A673 (cell line): Measurements from ENCODE around the gene GRIN3A. TPM values are rescaled to one million over a fixed set of nuclear protein-coding genes. Genes with fewer than 3 reads are reported as not detected.

Experiments
- BruUV-seq: library from RNA; stranded (reverse); fragments of 400-500 nt; replicated peaks from 2 replicates; lab custom pipeline; 2021; lab: Mats Ljungman, UMichigan
- CTCF ChIA-PET: fragments of 300-600 bp; sonication (Branson Sonifier 250); formaldehyde crosslinking; loops from one replicate; lab custom pipeline; 2022; ENCODE audit warnings: antibody characterized with exemption; lab: Charles Lee
- POLR2A ChIA-PET: fragments of 300-600 bp; sonication (Branson Sonifier 250); formaldehyde crosslinking; loops from one replicate; lab custom pipeline; 2022; ENCODE audit warnings: antibody characterized with exemption; ENCODE audit not compliant: low non-redundant PET; lab: Charles Lee
- DNase-seq: peaks from one replicate; pipeline ENCODE4 v3.0.0-alpha.2; 2015; ENCODE audit warnings: low spot score
- H3K27ac ChIP-seq: fragments of 200-600 bp; sonication (generic); 2 replicates; pipeline ENCODE4 v1.5.1; 2016; ENCODE audit warnings: mixed run types, low read depth, mild to moderate bottlenecking, mixed read lengths, antibody characterized with exemption, low read length; ENCODE audit not compliant: poor library complexity, severe bottlenecking
- H3K27me3 ChIP-seq: fragments of 200-600 bp; sonication (generic); replicated peaks from 2 replicates; pipeline ENCODE4 v1.6.1; 2017; ENCODE audit warnings: mixed run types, low read depth, mild to moderate bottlenecking, mixed read lengths, antibody characterized with exemption, low read length; ENCODE audit not compliant: insufficient read depth, poor library complexity
- H3K36me3 ChIP-seq: fragments of 200-600 bp; sonication (generic); 2 replicates; pipeline ENCODE4 v1.6.1; 2016; ENCODE audit warnings: mixed run types, mild to moderate bottlenecking, mixed read lengths, antibody characterized with exemption, low read length; ENCODE audit not compliant: insufficient read depth, poor library complexity, severe bottlenecking
- H3K4me1 ChIP-seq: fragments of 200-600 bp; sonication (generic); 2 replicates; pipeline ENCODE4 v1.6.1; 2017; ENCODE audit warnings: mixed run types, mild to moderate bottlenecking, mixed read lengths, antibody characterized with exemption, low read length; ENCODE audit not compliant: insufficient read depth, poor library complexity, severe bottlenecking
- H3K4me3 ChIP-seq: fragments of 200-600 bp; sonication (generic); 2 replicates; pipeline ENCODE4 v1.5.1; 2016; ENCODE audit warnings: low read depth, mixed run types, mild to moderate bottlenecking, mixed read lengths, low read length; ENCODE audit not compliant: poor library complexity, severe bottlenecking
- H3K9me3 ChIP-seq: fragments of 200-600 bp; sonication (generic); 2 replicates; pipeline ENCODE4 v1.6.1; 2016; ENCODE audit warnings: mixed run types, low read depth, mild to moderate bottlenecking, mixed read lengths, antibody characterized with exemption, low read length; ENCODE audit not compliant: poor library complexity, severe bottlenecking
- EZH2 ChIP-seq: fragments of 200-600 bp; sonication (generic); IDR thresholded peaks from 2 replicates; pipeline ENCODE4 v1.6.1; 2017; ENCODE audit warnings: borderline replicate concordance, low read depth, mild to moderate bottlenecking, mixed read lengths, antibody characterized with exemption, low read length; ENCODE audit not compliant: poor library complexity, severe bottlenecking
- intact Hi-C: fragments of 100-400 bp; cut with micrococcal nuclease; formaldehyde crosslinking; loops from one replicate; pipeline ENCODE4 v1.10.0; 2022; ENCODE audit not compliant: unreplicated experiment
- total RNA-seq: library from RNA; stranded (reverse); gene quantifications from 2 replicates; pipeline ENCODE4 v1.2.3, GENCODE V29; 2021
- TF ChIP-seq, protein P1 (sequence below): fragments of 300-800, 200-600 bp; sonication (generic); conservative IDR thresholded peaks from 2 replicates; pipeline ENCODE4 v1.5.1; 2017; ENCODE audit warnings: low read depth, mild to moderate bottlenecking, antibody characterized with exemption, low read length, moderate library complexity, mixed read lengths

Gene GRIN3A
- total RNA-seq, 1 experiment from 2014 or later: not detected

DNA sequence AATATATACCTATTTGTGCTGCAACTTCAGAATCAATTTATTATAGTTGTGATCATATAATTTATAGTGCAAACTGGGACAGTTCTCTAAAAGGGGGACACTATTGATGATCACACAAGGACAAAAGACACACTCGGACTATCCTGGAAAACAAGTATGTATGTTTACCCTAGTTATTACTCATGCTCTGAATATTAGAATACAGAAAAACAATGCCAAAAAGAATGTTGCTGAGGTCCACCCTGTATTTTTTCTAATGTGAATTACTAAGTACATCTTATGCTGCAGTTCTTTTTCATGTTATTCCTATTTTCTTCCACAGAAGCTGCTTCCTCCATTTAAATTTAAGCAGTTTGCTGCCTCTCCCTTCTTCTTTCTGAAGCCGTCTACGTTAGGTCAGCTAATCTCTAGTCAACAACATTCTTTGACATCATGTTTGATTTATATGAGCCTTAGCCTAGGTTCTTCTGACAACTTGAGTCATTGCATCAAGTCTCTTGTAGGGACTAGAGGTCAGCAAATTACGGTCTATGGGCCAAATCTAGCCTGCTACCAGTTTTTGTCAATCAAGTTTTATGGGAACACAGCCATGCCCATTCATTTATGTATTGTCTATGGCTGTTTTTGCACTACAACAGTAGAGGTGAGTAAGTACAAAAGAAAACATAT lies 103.6 kb downstream of the GRIN3A start:
- no peaks in the 10 kb centered on the region for H3K4me1 ChIP-seq
- intact Hi-C loops: no loop called here
- no peak for DNase-seq
- TF ChIP-seq EZH2: no peak
- TF ChIP-seq, protein P1, sequence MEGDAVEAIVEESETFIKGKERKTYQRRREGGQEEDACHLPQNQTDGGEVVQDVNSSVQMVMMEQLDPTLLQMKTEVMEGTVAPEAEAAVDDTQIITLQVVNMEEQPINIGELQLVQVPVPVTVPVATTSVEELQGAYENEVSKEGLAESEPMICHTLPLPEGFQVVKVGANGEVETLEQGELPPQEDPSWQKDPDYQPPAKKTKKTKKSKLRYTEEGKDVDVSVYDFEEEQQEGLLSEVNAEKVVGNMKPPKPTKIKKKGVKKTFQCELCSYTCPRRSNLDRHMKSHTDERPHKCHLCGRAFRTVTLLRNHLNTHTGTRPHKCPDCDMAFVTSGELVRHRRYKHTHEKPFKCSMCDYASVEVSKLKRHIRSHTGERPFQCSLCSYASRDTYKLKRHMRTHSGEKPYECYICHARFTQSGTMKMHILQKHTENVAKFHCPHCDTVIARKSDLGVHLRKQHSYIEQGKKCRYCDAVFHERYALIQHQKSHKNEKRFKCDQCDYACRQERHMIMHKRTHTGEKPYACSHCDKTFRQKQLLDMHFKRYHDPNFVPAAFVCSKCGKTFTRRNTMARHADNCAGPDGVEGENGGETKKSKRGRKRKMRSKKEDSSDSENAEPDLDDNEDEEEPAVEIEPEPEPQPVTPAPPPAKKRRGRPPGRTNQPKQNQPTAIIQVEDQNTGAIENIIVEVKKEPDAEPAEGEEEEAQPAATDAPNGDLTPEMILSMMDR: no peak
- ChIA-PET POLR2A (no interaction called here), CTCF (no interaction called here)
- H3K27ac ChIP-seq: no peak overlapping the region
- no peaks in the 10 kb centered on the region for H3K36me3 ChIP-seq
- H3K9me3 ChIP-seq: no peaks in the 10 kb centered on the region
- no peak overlapping the region for H3K4me3 ChIP-seq
- no TSS peak for BruUV-seq
- H3K27me3 ChIP-seq: no peaks in the 10 kb centered on the region

DNA sequence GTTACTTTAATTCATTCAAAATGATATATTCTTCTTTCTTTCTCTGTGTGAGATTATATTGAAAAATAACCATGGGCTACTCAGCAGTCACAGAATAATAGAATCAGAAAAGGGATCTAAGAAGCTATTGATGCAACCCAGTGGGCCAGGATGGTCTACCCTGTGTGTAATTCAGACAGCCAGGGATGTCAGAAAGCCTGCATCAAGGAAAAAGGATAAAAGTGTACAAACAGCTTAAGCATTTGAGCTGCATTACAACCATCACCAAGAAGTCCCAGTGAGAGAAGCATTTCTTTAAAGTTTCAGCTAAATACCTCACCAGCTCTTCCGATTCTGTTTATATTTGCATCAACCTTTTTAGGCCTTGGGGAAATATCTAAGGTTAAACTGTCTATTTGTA lies 105.8 kb downstream of the GRIN3A start:
- TF ChIP-seq, protein P1: no peak
- TF ChIP-seq EZH2: no peak
- Histone ChIP-seq H3K27me3 (no peaks in the 10 kb centered on the region), H3K36me3 (no peaks in the 10 kb centered on the region), H3K4me1 (no peaks in the 10 kb centered on the region), H3K9me3 (no peaks in the 10 kb centered on the region), H3K4me3 (no peak overlapping the region), H3K27ac (no peak overlapping the region)
- DNase-seq: no peak
- no TSS peak for BruUV-seq
- ChIA-PET POLR2A (no interaction called here), CTCF (no interaction called here)
- intact Hi-C loops: no loop called here

DNA sequence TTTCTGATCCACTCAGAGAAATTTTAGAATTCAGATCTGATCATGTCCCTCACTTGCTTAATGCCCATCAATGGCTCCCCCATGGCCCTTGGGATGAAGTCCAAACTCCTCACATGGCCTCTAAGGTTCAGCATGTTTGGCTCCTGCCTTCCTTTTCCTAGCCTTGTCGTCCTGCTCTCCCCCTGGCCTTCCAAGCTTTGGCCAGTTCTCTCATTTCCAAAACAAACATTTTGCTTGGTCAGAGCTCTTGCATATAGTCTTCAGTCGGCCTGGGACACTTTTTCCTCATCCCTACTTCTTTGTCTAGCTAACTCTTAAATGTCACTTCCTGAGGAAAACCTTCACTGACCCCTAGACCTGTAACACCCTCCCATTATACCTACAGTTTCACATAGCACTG lies 106.6 kb downstream of the GRIN3A start:
- Histone ChIP-seq H3K4me1 (no peaks in the 10 kb centered on the region), H3K36me3 (no peaks in the 10 kb centered on the region), H3K27me3 (no peaks in the 10 kb centered on the region), H3K4me3 (no peak overlapping the region), H3K9me3 (no peaks in the 10 kb centered on the region), H3K27ac (no peak overlapping the region)
- intact Hi-C loops: no loop called here
- TF ChIP-seq, protein P1: no peak
- no peak for TF ChIP-seq EZH2
- BruUV-seq: no TSS peak
- DNase-seq: no peak
- ChIA-PET POLR2A (no interaction called here), CTCF (no interaction called here)
